ENCODE data around the gene NSUN2.

DNA sequence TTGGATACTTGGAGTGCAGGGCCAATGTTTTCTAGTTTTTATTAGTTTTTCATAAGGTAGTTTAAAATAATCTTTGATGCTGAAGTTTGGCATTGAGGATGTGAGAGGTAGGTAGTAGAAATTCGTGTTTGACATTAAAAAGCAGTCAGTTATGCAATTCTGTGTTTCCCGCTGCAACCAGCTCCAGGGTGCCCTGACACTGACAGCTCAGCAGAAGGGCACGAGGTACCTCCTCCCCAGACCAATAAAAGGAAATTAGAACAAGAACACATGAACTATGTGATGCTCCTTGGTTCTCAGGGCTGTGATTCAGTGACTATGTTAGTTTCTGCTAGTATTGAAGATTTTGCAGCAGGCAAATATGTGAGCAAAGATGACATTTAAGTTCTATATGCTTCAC lies 40.2 kb downstream of the NSUN2 start:
- TF ChIP-seq, protein P1, sequence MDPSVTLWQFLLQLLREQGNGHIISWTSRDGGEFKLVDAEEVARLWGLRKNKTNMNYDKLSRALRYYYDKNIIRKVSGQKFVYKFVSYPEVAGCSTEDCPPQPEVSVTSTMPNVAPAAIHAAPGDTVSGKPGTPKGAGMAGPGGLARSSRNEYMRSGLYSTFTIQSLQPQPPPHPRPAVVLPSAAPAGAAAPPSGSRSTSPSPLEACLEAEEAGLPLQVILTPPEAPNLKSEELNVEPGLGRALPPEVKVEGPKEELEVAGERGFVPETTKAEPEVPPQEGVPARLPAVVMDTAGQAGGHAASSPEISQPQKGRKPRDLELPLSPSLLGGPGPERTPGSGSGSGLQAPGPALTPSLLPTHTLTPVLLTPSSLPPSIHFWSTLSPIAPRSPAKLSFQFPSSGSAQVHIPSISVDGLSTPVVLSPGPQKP (IDR thresholded peaks at IDR 0.05; ENCODE audit: low read depth, low read length): no peak
- TF ChIP-seq, protein P2, sequence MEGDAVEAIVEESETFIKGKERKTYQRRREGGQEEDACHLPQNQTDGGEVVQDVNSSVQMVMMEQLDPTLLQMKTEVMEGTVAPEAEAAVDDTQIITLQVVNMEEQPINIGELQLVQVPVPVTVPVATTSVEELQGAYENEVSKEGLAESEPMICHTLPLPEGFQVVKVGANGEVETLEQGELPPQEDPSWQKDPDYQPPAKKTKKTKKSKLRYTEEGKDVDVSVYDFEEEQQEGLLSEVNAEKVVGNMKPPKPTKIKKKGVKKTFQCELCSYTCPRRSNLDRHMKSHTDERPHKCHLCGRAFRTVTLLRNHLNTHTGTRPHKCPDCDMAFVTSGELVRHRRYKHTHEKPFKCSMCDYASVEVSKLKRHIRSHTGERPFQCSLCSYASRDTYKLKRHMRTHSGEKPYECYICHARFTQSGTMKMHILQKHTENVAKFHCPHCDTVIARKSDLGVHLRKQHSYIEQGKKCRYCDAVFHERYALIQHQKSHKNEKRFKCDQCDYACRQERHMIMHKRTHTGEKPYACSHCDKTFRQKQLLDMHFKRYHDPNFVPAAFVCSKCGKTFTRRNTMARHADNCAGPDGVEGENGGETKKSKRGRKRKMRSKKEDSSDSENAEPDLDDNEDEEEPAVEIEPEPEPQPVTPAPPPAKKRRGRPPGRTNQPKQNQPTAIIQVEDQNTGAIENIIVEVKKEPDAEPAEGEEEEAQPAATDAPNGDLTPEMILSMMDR (IDR thresholded peaks at IDR 0.05): no peak
- TF ChIP-seq KDM1A (IDR thresholded peaks at IDR 0.05; ENCODE audit: low read depth) (no peak), BHLHE40 (IDR thresholded peaks at IDR 0.05; ENCODE audit: low read depth, low read length) (no peak), EP300 (IDR thresholded peaks at IDR 0.05) (no peak), JUNB (IDR thresholded peaks at IDR 0.05) (no peak), HDAC2 (IDR thresholded peaks at IDR 0.05) (no peak), CEBPB (IDR thresholded peaks at IDR 0.05) (no peak)
- TF ChIP-seq, protein P3, sequence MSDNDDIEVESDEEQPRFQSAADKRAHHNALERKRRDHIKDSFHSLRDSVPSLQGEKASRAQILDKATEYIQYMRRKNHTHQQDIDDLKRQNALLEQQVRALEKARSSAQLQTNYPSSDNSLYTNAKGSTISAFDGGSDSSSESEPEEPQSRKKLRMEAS (IDR thresholded peaks at IDR 0.05): no peak
- TF ChIP-seq, protein P4, sequence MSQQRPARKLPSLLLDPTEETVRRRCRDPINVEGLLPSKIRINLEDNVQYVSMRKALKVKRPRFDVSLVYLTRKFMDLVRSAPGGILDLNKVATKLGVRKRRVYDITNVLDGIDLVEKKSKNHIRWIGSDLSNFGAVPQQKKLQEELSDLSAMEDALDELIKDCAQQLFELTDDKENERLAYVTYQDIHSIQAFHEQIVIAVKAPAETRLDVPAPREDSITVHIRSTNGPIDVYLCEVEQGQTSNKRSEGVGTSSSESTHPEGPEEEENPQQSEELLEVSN (IDR thresholded peaks at IDR 0.05; ENCODE audit: borderline replicate concordance, low read depth): no peak
